NK-92 treated with Interleukin-12 subunit alpha and Interleukin-12 subunit beta, amount 100 ng/mL, for 24 hours (cell line): ENCODE data around the gene SCUBE1.
"Not testable (repeated sequence)": the region's sequence is repeated elsewhere in the genome, so short reads cannot be mapped to it uniquely, and the experiment has no call there.

Experiments used
- DNase-seq: peaks from one replicate; lab custom pipeline; 2025; lab: John Stamatoyannopoulos, UW

SCUBE1 gene

GRCh38 chr22:43301866-43302265, 41.3 kb downstream of the SCUBE1 start:
- no peak for DNase-seq

GRCh38 chr22:43300891-43301676, 42.1 kb downstream of the SCUBE1 start:
- no peak for DNase-seq

GRCh38 chr22:43299736-43300135, 43.4 kb downstream of the SCUBE1 start:
- DNase-seq, result no peak

- no peak for DNase-seq
Observed at GRCh38 chr22:43298062-43298801, 44.9 kb downstream of the SCUBE1 start.

- DNase-seq, result no peak
Observed at GRCh38 chr22:43297270-43298061, 45.7 kb downstream of the SCUBE1 start.

- DNase-seq, result no peak
Observed at GRCh38 chr22:43296276-43296902, 46.8 kb downstream of the SCUBE1 start.

- DNase-seq, result no peak
Observed at GRCh38 chr22:43295660-43296059, 47.5 kb downstream of the SCUBE1 start.

GRCh38 chr22:43295173-43295572, 48.0 kb downstream of the SCUBE1 start:
- no peak for DNase-seq

GRCh38 chr22:43293655-43294392, 49.3 kb downstream of the SCUBE1 start:
- DNase-seq, result no peak

- DNase-seq, result no peak
Observed at GRCh38 chr22:43293259-43293654, 49.9 kb downstream of the SCUBE1 start.

GRCh38 chr22:43292630-43293018, 50.5 kb downstream of the SCUBE1 start:
- no peak for DNase-seq

GRCh38 chr22:43291381-43291780, 51.8 kb downstream of the SCUBE1 start:
- no peak for DNase-seq

- no peak for DNase-seq
Observed at GRCh38 chr22:43289976-43290721, 53.0 kb downstream of the SCUBE1 start.

- DNase-seq, result no peak
Observed at GRCh38 chr22:43289531-43289963, 53.6 kb downstream of the SCUBE1 start.

- no peak for DNase-seq
Observed at GRCh38 chr22:43288807-43289420, 54.3 kb downstream of the SCUBE1 start.

- no peak for DNase-seq
Observed at GRCh38 chr22:43288378-43288777, 54.8 kb downstream of the SCUBE1 start.

- DNase-seq, result no peak
Observed at GRCh38 chr22:43287441-43287840, 55.7 kb downstream of the SCUBE1 start.

- no peak for DNase-seq
Observed at GRCh38 chr22:43281394-43281793, 61.8 kb downstream of the SCUBE1 start.

GRCh38 chr22:43280523-43280886, 62.7 kb downstream of the SCUBE1 start:
- DNase-seq, result not testable (repeated sequence)

- DNase-seq, result no peak
Observed at GRCh38 chr22:43279867-43280522, 63.2 kb downstream of the SCUBE1 start.
